ENCODE results near the gene SLC26A1.

DNA sequence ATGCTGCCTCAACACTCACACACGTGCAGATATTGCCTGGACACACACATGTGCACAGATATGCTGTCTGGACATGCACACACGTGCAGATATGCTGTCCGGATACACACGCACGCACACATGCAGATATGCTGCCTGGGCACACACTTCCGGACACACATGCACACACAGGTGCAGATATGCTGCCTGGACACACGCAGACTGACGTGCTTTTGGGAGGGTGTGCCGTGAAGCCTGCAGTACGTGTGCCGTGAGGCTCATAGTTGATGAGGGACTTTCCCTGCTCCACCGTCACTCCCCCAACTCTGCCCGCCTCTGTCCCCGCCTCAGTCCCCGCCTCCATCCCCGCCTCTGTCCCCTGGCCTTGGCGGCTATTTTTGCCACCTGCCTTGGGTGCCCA lies 32.9 kb upstream of the SLC26A1 start:
- TF ChIP-seq, protein P1, sequence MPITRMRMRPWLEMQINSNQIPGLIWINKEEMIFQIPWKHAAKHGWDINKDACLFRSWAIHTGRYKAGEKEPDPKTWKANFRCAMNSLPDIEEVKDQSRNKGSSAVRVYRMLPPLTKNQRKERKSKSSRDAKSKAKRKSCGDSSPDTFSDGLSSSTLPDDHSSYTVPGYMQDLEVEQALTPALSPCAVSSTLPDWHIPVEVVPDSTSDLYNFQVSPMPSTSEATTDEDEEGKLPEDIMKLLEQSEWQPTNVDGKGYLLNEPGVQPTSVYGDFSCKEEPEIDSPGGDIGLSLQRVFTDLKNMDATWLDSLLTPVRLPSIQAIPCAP (CRISPR knock-in tag; IDR thresholded peaks at IDR 0.05): no peak
- TF ChIP-seq, protein P2, sequence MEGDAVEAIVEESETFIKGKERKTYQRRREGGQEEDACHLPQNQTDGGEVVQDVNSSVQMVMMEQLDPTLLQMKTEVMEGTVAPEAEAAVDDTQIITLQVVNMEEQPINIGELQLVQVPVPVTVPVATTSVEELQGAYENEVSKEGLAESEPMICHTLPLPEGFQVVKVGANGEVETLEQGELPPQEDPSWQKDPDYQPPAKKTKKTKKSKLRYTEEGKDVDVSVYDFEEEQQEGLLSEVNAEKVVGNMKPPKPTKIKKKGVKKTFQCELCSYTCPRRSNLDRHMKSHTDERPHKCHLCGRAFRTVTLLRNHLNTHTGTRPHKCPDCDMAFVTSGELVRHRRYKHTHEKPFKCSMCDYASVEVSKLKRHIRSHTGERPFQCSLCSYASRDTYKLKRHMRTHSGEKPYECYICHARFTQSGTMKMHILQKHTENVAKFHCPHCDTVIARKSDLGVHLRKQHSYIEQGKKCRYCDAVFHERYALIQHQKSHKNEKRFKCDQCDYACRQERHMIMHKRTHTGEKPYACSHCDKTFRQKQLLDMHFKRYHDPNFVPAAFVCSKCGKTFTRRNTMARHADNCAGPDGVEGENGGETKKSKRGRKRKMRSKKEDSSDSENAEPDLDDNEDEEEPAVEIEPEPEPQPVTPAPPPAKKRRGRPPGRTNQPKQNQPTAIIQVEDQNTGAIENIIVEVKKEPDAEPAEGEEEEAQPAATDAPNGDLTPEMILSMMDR (IDR thresholded peaks at IDR 0.05): no peak
- no peak for TF ChIP-seq ESRRA (CRISPR knock-in tag; IDR thresholded peaks at IDR 0.05; ENCODE audit: borderline replicate concordance)
